HG03354 (cell line): ENCODE measurements around the gene B4GALT3.

ENCODE experiments used
- ATAC-seq: cut with Tn5 transposase; IDR thresholded peaks from one replicate; pipeline ENCODE4 v1.9.1; 2021; ENCODE audit warnings: mild to moderate bottlenecking; ENCODE audit not compliant: unreplicated experiment, poor library complexity, severe bottlenecking

B4GALT3 gene

DNA sequence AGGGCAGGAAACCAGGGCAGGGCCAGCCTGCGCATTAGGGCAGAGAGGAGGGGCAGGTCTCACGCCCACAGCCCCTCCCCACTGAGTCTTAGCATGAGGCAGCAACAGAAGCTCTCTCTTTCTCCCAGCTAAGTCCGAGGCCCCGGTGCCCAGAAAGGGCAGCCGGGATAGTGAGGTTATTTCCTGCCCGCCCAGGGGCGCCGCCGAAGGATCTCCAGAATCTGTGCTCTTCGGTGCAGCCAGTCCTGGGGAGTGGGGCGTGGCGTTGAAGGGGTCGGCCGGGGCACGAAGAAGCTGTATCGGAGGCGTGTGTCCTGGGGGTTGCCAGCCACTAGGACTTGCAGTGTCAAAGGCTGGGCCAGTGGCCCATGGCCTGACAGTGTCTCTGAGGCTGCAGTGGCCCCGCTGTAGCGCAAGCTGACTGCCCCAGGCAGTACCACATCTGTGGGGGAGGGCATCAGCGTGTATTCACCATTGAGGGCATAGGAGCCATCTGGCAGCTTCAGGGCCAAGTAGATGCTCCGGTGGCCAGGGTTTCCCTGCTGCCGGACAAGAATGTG is 13.7 kb upstream of the B4GALT3 start:
- ATAC-seq = no peak

DNA sequence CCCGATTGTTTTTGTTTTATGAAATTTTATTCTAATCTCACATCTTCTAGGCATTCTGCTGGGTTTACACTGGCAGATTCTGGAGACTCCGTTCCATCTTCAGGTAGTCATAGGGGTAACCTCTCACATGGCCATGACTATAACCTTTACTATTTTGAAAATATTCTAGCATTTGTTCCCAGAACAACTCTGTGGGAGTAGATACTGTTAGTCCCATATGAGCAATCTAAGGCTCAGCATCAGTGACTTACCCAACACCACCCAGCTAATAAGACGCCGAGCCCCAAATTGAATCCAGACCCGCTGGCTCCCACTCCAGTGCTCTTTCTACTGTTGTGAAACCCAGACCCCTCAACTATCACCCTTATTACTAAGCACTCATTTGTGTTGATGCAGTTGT is 11.7 kb upstream of the B4GALT3 start:
- ATAC-seq = no peak

DNA sequence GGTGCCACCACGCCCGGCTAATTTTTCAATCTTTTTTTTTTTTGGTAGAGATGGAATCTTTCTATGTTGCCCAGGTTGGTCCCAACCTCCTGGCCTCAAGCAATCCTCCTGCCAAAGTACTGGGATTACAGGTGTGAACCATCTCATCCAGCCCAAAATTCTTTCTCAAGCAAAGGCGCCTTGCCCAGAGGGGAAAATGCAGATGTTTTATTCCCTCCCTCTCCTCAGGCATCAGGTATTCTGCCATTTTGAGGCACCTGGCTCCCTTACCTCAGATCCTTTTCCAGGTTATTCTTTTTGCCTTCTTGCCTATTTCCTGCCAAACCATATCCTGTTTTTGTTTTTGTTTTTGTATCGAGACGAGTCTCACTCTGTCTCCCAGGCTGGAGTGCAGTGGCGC is 11.1 kb upstream of the B4GALT3 start:
- no peak for ATAC-seq

DNA sequence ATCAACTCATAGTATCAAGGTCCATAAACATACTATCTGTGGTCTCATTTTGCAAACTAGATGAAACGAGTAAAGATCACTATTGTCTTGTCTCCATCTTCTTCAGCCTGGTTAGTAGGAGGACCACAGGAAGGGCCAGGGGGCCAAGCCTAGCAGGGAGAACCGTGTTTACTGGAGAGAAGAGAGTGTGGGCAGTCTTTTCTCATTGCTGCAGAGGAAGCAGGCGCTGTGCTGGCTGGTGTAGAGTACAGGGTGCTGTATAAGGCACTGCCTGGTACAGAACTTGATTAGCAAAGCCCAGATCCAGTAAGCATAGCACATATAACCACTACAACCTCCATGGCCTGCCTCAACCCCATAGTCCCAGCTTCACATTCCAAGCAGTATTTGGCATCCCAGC is 10.0 kb upstream of the B4GALT3 start:
- ATAC-seq = no peak

- ATAC-seq = peak; percentile 25
Observed at GRCh38 chr1:161185732-161186311, 8.5 kb upstream of the B4GALT3 start.

GRCh38 chr1:161185282-161185682 is 8.0 kb upstream of the B4GALT3 start:
- ATAC-seq = peak; percentile 74

GRCh38 chr1:161182214-161182613 is 4.9 kb upstream of the B4GALT3 start:
- ATAC-seq = peak; percentile 52

DNA sequence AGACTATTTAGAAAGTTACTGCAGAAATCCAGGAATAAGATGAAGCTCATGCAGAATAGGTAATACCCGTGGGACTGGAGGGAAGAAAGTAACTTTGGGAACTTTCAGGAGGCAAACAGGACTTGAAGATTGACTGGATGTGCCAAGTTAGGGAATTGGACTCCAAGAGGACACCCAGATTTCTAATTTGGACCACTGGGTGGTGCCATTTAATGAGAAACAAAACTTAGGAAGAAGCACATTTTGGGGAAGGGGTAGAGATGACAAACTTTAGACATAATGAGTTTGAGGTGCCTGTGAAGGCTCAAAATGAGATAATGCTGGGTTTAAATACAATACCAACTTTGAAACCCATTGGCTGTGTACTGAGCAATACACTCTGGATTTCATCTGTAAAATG is 3.3 kb upstream of the B4GALT3 start:
- ATAC-seq = no peak

GRCh38 chr1:161179698-161180097 is 2.4 kb upstream of the B4GALT3 start:
- ATAC-seq = no peak

- no peak for ATAC-seq
Observed at GRCh38 chr1:161177936-161178244, 583 bp upstream of the B4GALT3 start.

DNA sequence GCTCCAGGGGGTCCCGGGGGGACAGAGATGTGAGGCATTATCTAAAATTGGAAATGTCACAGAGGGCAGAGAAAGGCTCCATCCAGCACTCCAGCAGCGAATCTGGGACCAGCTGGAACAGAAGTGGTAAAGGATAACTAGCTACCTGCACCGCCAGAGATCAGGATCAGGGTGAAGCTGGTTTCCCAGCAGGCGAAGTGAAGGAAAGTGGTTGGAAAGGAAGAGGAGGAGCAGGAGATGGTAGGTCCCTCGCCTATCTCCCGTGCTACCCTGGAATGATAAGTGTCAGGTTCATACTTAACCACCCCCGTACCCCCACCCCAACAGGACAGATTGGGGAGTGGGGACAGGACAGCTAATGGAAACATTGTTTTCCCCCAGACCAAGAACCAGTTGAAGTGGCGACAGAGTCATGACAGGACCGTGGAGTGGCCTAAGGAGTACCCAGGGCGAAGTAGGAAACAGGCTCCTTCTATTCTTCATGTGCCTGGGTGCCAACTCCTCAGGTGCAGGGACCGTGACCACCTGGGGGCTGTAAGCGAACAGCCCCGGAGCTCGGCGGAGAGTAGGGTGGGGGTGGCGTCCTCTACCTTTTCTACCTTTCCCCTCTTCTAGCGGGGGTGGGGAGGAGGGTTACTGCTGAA is 717 bp downstream of the B4GALT3 start:
- no peak for ATAC-seq

DNA sequence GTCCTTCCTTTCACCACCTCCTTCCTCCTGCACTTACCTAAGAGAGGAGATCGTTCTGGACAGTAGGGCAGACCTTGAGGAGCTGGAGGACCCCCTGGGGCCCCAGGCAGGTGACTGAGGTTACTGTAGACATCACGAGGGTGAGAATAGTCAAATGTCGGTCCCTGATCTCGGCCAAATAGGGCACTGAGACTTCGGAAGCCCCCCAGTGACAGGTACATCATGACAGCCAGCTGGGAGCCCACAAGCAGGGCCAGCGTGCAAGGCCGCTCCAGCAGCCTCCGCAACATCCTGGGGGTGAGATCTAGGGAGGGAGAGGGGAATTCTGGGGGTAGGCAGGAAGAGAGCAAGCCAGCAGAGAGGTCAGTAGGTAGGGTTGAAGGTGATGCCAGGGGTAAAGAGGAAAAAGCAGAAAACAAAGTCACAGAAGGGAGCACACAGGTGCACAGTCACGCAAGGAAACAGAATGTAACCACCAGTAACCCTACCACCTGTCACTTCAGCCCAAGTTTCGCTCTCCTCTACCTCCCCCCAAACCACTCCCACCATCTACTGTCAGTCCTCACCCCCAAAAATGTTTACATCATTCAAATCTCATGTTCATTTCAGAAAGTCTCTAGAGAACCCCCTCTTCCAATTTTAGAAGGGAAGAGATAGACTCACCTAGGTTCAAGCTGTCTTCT is 1.4 kb downstream of the B4GALT3 start:
- ATAC-seq = no peak

GRCh38 chr1:161174911-161175310 is 2.4 kb downstream of the B4GALT3 start:
- ATAC-seq = no peak

GRCh38 chr1:161173711-161174110 is 3.6 kb downstream of the B4GALT3 start:
- ATAC-seq = no peak

- no peak for ATAC-seq
Observed at GRCh38 chr1:161172776-161173376, 4.4 kb downstream of the B4GALT3 start.

DNA sequence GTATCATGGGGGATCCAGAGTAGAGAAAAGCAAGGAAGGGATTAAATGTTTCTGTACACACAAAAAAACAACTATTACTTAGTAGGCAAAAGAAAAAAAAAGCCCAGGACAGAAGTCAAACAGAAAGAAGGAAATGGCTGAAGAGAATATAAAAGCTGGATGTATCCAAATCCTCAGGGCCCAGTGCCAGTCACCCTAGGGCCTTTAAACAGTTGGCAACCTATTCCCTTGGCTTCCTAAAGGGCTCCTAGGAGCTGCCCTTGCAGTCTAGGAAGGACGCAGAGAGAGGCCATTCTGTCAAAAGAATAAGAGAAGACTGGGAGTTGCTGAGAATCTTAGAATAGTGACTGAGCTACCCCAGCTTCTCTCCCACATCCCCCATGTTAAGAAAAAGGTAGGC is 5.0 kb downstream of the B4GALT3 start:
- ATAC-seq = no peak

GRCh38 chr1:161171696-161172095 is 5.6 kb downstream of the B4GALT3 start:
- no peak for ATAC-seq

DNA sequence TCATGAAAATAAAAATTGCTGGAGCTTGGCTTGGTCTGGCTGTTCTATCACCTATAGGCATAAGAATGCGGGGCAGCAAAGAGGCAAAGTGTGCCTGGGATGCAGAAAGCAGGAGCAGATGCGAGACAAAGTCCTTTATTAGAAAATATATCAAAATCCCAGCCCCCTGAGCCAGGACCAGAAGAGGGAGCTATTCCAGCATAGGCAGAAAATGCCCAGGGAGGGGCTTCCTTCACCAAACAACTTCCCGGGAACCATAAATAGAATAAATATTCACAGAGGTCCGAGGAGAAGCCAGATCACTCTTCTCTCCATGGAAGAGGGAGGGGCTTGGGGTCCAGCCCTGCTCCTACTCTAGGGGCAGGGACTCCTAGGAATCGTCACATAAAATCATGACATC is 6.1 kb downstream of the B4GALT3 start:
- no peak for ATAC-seq

- ATAC-seq = no peak
Observed at GRCh38 chr1:161168906-161169305, 8.4 kb downstream of the B4GALT3 start.

- peak; percentile 6 for ATAC-seq
Observed at GRCh38 chr1:161166669-161167548, 10.4 kb downstream of the B4GALT3 start.
